GM23248 (cell line): ENCODE results near the gene PLS3. TPM values are rescaled to one million over a fixed set of nuclear protein-coding genes. Genes with fewer than 3 reads are reported as not detected.

Source experiments
- DNase-seq: peaks from one replicate; pipeline ENCODE4 v3.0.0-alpha.2; 2015
- H2AFZ ChIP-seq: fragments of 200-600 bp; sonication (generic); 2 replicates; pipeline ENCODE4 v1.6.1; 2016; ENCODE audit warnings: antibody characterized with exemption
- H3F3A ChIP-seq: fragments of 200-600 bp; sonication (generic); 2 replicates; pipeline ENCODE4 v1.6.1; 2016; ENCODE audit warnings: mild to moderate bottlenecking, antibody characterized with exemption, mixed run types; ENCODE audit not compliant: insufficient read depth
- H3K27ac ChIP-seq: fragments of 200-600 bp; sonication (generic); 2 replicates; pipeline ENCODE4 v1.5.1; 2016; ENCODE audit warnings: mild to moderate bottlenecking
- H3K27me3 ChIP-seq: fragments of 200-600 bp; sonication (generic); replicated peaks from 2 replicates; pipeline ENCODE4 v1.6.1; 2016; ENCODE audit warnings: mild to moderate bottlenecking; ENCODE audit not compliant: insufficient read depth
- H3K36me3 ChIP-seq: fragments of 200-600 bp; sonication (generic); 2 replicates; pipeline ENCODE4 v1.6.1; 2016; ENCODE audit warnings: low read depth, mild to moderate bottlenecking
- H3K4me1 ChIP-seq: fragments of 200-600 bp; sonication (generic); 2 replicates; pipeline ENCODE4 v1.6.1; 2016; ENCODE audit warnings: mild to moderate bottlenecking; ENCODE audit not compliant: insufficient read depth
- H3K4me2 ChIP-seq: fragments of 200-600 bp; sonication (generic); one replicate; pipeline ENCODE4 v1.6.1; 2016; ENCODE audit warnings: mild to moderate bottlenecking; ENCODE audit not compliant: unreplicated experiment
- H3K4me3 ChIP-seq: fragments of 200-600 bp; sonication (generic); 2 replicates; pipeline ENCODE4 v1.5.1; 2016; ENCODE audit warnings: mild to moderate bottlenecking
- H3K79me2 ChIP-seq: fragments of 200-600 bp; sonication (generic); 2 replicates; pipeline ENCODE4 v1.6.1; 2016; ENCODE audit warnings: mild to moderate bottlenecking; ENCODE audit not compliant: insufficient read depth
- H3K9ac ChIP-seq: fragments of 200-600 bp; sonication (generic); 2 replicates; pipeline ENCODE4 v1.6.1; 2016; ENCODE audit warnings: mild to moderate bottlenecking
- H3K9me2 ChIP-seq: fragments of 200-600 bp; sonication (generic); 2 replicates; pipeline ENCODE4 v1.6.1; 2016; ENCODE audit warnings: mixed run types, mild to moderate bottlenecking, moderate library complexity; ENCODE audit not compliant: insufficient read depth
- H3K9me3 ChIP-seq: fragments of 200-600 bp; sonication (generic); one replicate; pipeline ENCODE4 v1.6.1; 2017; ENCODE audit warnings: low read depth
- H4K20me1 ChIP-seq: fragments of 200-600 bp; sonication (generic); 2 replicates; pipeline ENCODE4 v1.6.0; 2016; ENCODE audit not compliant: insufficient read depth
- EZH2 ChIP-seq: fragments of 200-600 bp; sonication (generic); IDR thresholded peaks from 2 replicates; pipeline ENCODE4 v1.6.1; 2018; ENCODE audit warnings: antibody characterized with exemption, mild to moderate bottlenecking; ENCODE audit not compliant: insufficient read depth, poor library complexity, severe bottlenecking
- EZH2phosphoT487 ChIP-seq: fragments of 200-600 bp; sonication (generic); IDR thresholded peaks from 2 replicates; pipeline ENCODE4 v1.6.1; 2018; ENCODE audit warnings: antibody characterized with exemption, moderate library complexity, mild to moderate bottlenecking, low read depth; ENCODE audit not compliant: insufficient read depth
- WGBS, 2 experiments: methylation state at CpG; one replicate each; pipeline ENCODE4 v1.1.6; 2015 to 2017; ENCODE audit warnings: low lambda C conversion rate in 2 of 2, low coverage in 1 of 2; ENCODE audit errors: missing lambda C conversion rate in 2 of 2; 5-methylcytosine and 5-hydroxymethylcytosine counted together
- in situ Hi-C: fragments of 300-500 bp; cut with MboI; formaldehyde crosslinking; loops from 2 replicates; pipeline ENCODE4 v1.15.0; 2020
- polyA plus RNA-seq: library from polyadenylated mRNA; unstranded; fragments of >200 nt; fragmentation: Nextera tagmentation; extraction: Ambion mirVana; gene quantifications from 2 replicates; pipeline ENCODE4 v1.2.1, GENCODE V29; 2016
- total RNA-seq: library from RNA; depleted of rRNA; stranded (reverse); fragments of >200 nt; shearing (Covaris generic); gene quantifications from 2 replicates; pipeline ENCODE4 v1.2.3, GENCODE V29; 2014

The PLS3 gene
- total and polyA plus RNA-seq, 2 experiments from 2014 or later = 118 to 137 TPM

GRCh38 chrX:115591856-115592842, 31.2 kb downstream of the PLS3 start:
- Histone ChIP-seq H3K4me1 (peaks cover 25% of the 10 kb centered on the region), H3F3A (no peaks in the 10 kb centered on the region), H3K79me2 (peaks cover 97% of the 10 kb centered on the region), H3K36me3 (no peaks in the 10 kb centered on the region), H4K20me1 (no peaks in the 10 kb centered on the region), H3K9me3 (no peaks in the 10 kb centered on the region), H3K27me3 (no peaks in the 10 kb centered on the region), H2AFZ (no peak overlapping the region), H3K27ac (no peak overlapping the region), H3K4me2 (no peak overlapping the region), H3K9me2 (no peaks in the 10 kb centered on the region), H3K9ac (no peak overlapping the region), H3K4me3 (no peak overlapping the region)
- 79 to 82% methylated on average over 10 to 11 of the region's 11 CpGs for WGBS, 2 experiments
- TF ChIP-seq EZH2phosphoT487 (no peak), EZH2 (no peak)
- no peak for DNase-seq
- in situ Hi-C loops = no loop called here

DNA sequence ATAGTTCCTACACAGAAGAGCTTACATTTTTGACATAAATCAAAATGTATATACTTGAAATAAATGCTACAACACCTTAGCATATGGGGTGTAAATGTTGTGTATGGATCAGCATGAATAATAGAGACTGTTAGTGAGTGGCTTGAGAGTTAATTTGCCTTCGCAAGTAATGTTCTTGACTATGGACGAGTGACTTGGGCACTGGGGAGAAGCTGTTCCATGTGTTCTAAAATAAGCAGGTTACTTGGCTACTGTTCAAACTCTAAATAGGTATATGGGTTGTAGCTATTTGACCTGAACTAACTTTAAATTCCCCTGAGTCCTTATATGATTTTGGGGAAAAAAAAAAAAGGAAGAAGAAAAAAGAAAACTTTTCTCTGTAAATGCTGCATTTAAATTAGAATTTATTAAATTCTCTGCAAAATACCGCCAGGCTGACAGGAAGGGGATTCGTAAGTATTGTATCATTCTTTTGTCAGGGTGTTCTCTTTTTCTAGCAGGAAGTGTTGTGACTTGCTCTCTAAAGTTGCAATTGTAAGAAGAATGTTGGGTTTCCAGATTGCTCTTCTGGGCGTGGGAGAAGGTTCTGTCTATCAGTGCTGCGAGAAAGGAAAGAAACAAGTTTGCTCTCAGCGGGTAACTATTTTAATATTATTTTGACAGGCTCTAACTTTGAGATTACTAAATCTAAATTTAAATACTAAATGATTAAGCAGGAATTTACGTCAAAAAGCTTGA, 32.2 kb downstream of the PLS3 start:
- Histone ChIP-seq H3K4me1 (peaks cover 25% of the 10 kb centered on the region), H3K27me3 (no peaks in the 10 kb centered on the region), H3K9me2 (no peaks in the 10 kb centered on the region), H3K27ac (no peak overlapping the region), H2AFZ (no peak overlapping the region), H3K4me2 (peak overlapping the region; percentile 12), H3F3A (no peaks in the 10 kb centered on the region), H3K9ac (no peak overlapping the region; the same call in 1 of the 2 replicates), H3K36me3 (no peaks in the 10 kb centered on the region), H3K79me2 (peaks cover 97% of the 10 kb centered on the region), H3K9me3 (no peaks in the 10 kb centered on the region), H3K4me3 (no peak overlapping the region), H4K20me1 (no peaks in the 10 kb centered on the region)
- WGBS, 2 experiments = 80 to 82% methylated on average over 8 of the region's 8 CpGs
- in situ Hi-C loops = no loop called here
- peak; percentile 13 for DNase-seq
- TF ChIP-seq EZH2 = no peak
- no peak for TF ChIP-seq EZH2phosphoT487

DNA sequence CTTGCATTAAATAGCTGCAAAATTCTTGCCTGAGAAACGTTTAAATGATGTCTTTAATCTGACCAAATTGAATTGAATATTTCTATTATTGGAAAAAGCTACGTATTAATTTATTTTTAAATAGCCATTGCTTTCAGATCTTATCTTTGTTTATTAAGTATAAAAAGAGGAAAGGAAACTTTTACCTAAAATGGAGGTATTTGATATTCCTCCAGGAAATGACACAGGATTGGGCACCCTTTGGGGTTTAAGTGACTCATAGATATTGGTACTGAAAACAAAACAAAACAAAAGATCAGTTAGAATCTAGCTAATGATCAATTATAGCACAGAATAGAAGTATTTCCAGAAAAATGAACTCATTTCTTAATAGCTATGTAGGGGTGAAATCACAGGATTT, 34.1 kb downstream of the PLS3 start:
- no peaks in the 10 kb centered on the region for H3K36me3 ChIP-seq
- DNase-seq = no peak
- no peaks in the 10 kb centered on the region for H3K27me3 ChIP-seq
- no peaks in the 10 kb centered on the region for H4K20me1 ChIP-seq
- H3K4me1 ChIP-seq = peaks cover 31% of the 10 kb centered on the region
- H3K79me2 ChIP-seq = peaks cover 95% of the 10 kb centered on the region
- no peaks in the 10 kb centered on the region for H3F3A ChIP-seq
- no peaks in the 10 kb centered on the region for H3K9me3 ChIP-seq
- no peak overlapping the region for H3K9ac ChIP-seq
- no peaks in the 10 kb centered on the region for H3K9me2 ChIP-seq
- peak overlapping the region; percentile 12; the same call in 1 of the 2 replicates for H3K4me3 ChIP-seq
- in situ Hi-C loops = no loop called here
- no peak overlapping the region for H2AFZ ChIP-seq
- WGBS, 2 experiments = 2 to 7% methylated on average over 2 of the region's 2 CpGs
- peak overlapping the region; percentile 42 for H3K4me2 ChIP-seq
- TF ChIP-seq EZH2phosphoT487 = no peak
- no peak for TF ChIP-seq EZH2
- H3K27ac ChIP-seq = no peak overlapping the region

DNA sequence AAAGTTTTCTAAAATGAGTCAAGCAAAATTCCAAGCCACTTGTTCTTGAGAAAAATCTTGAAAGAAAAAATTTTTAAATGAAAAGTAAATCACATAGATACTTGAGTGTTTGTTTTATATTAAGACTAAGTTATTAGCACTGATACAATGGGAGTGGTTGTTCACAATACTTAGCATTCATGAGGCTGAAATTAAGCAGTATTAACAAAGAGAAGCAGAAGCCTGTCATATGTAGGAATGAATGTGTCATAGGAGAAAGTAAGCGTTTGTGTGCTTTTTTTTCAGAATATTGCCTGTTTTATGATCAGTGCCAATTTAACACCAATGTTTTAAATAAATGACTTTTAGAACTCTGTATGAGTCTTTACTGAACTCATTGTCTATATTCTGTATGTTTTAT, 37.6 kb downstream of the PLS3 start:
- Histone ChIP-seq H3K9ac (no peak overlapping the region), H2AFZ (no peak overlapping the region), H3K27me3 (no peaks in the 10 kb centered on the region), H4K20me1 (no peaks in the 10 kb centered on the region), H3K9me3 (no peaks in the 10 kb centered on the region), H3K79me2 (peaks cover 94% of the 10 kb centered on the region), H3K4me3 (no peak overlapping the region), H3K4me1 (peaks cover 32% of the 10 kb centered on the region), H3K36me3 (no peaks in the 10 kb centered on the region), H3K9me2 (no peaks in the 10 kb centered on the region), H3K27ac (no peak overlapping the region), H3K4me2 (no peak overlapping the region), H3F3A (no peaks in the 10 kb centered on the region)
- 17 to 20% methylated on average over 1 of the region's 1 CpG for WGBS, 2 experiments
- TF ChIP-seq EZH2 (no peak), EZH2phosphoT487 (no peak)
- in situ Hi-C loops = no loop called here
- DNase-seq = peak; percentile 39
